IMR-90 (cell line): ENCODE results near the gene HOXB1. TPM values are rescaled to one million over a fixed set of nuclear protein-coding genes. Genes with fewer than 3 reads are reported as not detected.

Experiments used
- ATAC-seq: fragments of 200-7000 bp; cut with Tn5 transposase; 2 replicates; pipeline ENCODE4 v1.9.1; 2020; ENCODE audit warnings: low read depth, mild to moderate bottlenecking, moderate library complexity
- BruUV-seq: library from RNA; stranded (reverse); fragments of 400-500 nt; replicated peaks from 2 replicates; lab custom pipeline; 2021; lab: Mats Ljungman, UMichigan
- CTCF ChIA-PET: fragments of 300-600 bp; formaldehyde crosslinking; extraction: SDS; loops from one replicate; lab custom pipeline; 2021; ENCODE audit warnings: antibody characterized with exemption; lab: Yijun Ruan, JAX
- POLR2A ChIA-PET: fragments of 300-600 bp; sonication (Branson Sonifier 250); formaldehyde crosslinking; loops from one replicate; lab custom pipeline; 2022; ENCODE audit warnings: antibody characterized with exemption; ENCODE audit not compliant: unreplicated experiment; lab: Charles Lee
- DNase-seq: peaks from one replicate; pipeline ENCODE4 v3.0.0; 2013
- H2AFZ ChIP-seq: replicated peaks from 2 replicates; pipeline ENCODE3; 2013; ENCODE audit warnings: low read length, mild to moderate bottlenecking; ENCODE audit not compliant: poor library complexity
- H2AK5ac ChIP-seq: 2 replicates; pipeline ENCODE4 v1.6.1; 2013; ENCODE audit warnings: low read depth, low read length, inconsistent platforms
- H2AK9ac ChIP-seq: replicated peaks from 2 replicates; pipeline ENCODE3; 2013; ENCODE audit warnings: mild to moderate bottlenecking, low read depth, low read length, moderate library complexity; ENCODE audit not compliant: poor library complexity
- H2BK120ac ChIP-seq: 2 replicates; pipeline ENCODE4 v1.6.1; 2013; ENCODE audit warnings: low read depth, low read length, inconsistent platforms
- H2BK15ac ChIP-seq: 3 replicates; pipeline ENCODE4 v1.6.1; 2013; ENCODE audit warnings: low read depth, low read length, inconsistent platforms
- H2BK20ac ChIP-seq: 2 replicates; pipeline ENCODE4 v1.6.1; 2013; ENCODE audit warnings: low read depth, mild to moderate bottlenecking, inconsistent platforms, low read length, moderate library complexity
- H2BK5ac ChIP-seq: 2 replicates; pipeline ENCODE4 v1.6.1; 2013; ENCODE audit warnings: mild to moderate bottlenecking, low read depth, low read length, inconsistent platforms; ENCODE audit not compliant: poor library complexity, severe bottlenecking
- H3K14ac ChIP-seq: replicated peaks from 2 replicates; pipeline ENCODE4 v1.6.1; 2013; ENCODE audit warnings: low read depth, low read length, inconsistent platforms
- H3K18ac ChIP-seq: 2 replicates; pipeline ENCODE4 v1.6.1; 2013; ENCODE audit warnings: low read depth, low read length, control low read depth
- H3K23ac ChIP-seq: 2 replicates; pipeline ENCODE4 v1.6.1; 2013; ENCODE audit warnings: low read depth, low read length, inconsistent platforms
- H3K27ac ChIP-seq: 2 replicates; pipeline ENCODE4 v1.5.1; 2013; ENCODE audit warnings: mild to moderate bottlenecking, control low read depth, low read length; ENCODE audit not compliant: insufficient read depth
- H3K27me3 ChIP-seq: 2 replicates; pipeline ENCODE4 v1.6.1; 2013; ENCODE audit warnings: low read length; ENCODE audit not compliant: control insufficient read depth, insufficient read depth
- H3K36me3 ChIP-seq: 2 replicates; pipeline ENCODE4 v1.6.1; 2013; ENCODE audit warnings: low read length, mixed read lengths; ENCODE audit not compliant: control insufficient read depth, insufficient read depth
- H3K4ac ChIP-seq: 2 replicates; pipeline ENCODE4 v1.6.1; 2013; ENCODE audit warnings: low read depth, low read length, inconsistent platforms
- H3K4me1 ChIP-seq: 2 replicates; pipeline ENCODE4 v1.6.1; 2013; ENCODE audit warnings: low read length, mixed read lengths; ENCODE audit not compliant: control insufficient read depth, insufficient read depth
- H3K4me2 ChIP-seq: 2 replicates; pipeline ENCODE4 v1.6.1; 2013; ENCODE audit warnings: low read depth, mild to moderate bottlenecking, control low read depth, low read length, moderate library complexity
- H3K4me3 ChIP-seq: 2 replicates; pipeline ENCODE4 v1.5.1; 2013; ENCODE audit warnings: low read depth, mild to moderate bottlenecking, control low read depth, low read length, moderate library complexity; ENCODE audit not compliant: insufficient read depth
- H3K56ac ChIP-seq: 2 replicates; pipeline ENCODE4 v1.6.1; 2013; ENCODE audit warnings: low read length, inconsistent platforms; ENCODE audit not compliant: insufficient read depth; ENCODE audit errors: extremely low read depth
- H3K79me1 ChIP-seq, 2 experiments: 2 replicates each; pipeline ENCODE4 v1.6.1; 2013; ENCODE audit warnings: low read length in 2 of 2, inconsistent platforms in 1 of 2, low read depth in 1 of 2
- H3K9ac ChIP-seq: 2 replicates; pipeline ENCODE4 v1.6.1; 2013; ENCODE audit warnings: low read depth, low read length, control low read depth
- H3K9me1 ChIP-seq: 2 replicates; pipeline ENCODE4 v1.6.1; 2013; ENCODE audit warnings: low read length, inconsistent platforms; ENCODE audit not compliant: insufficient read depth
- H3K9me3 ChIP-seq: 2 replicates; pipeline ENCODE4 v1.6.1; 2013; ENCODE audit warnings: low read length; ENCODE audit not compliant: control insufficient read depth, insufficient read depth
- H4K20me1 ChIP-seq: 2 replicates; pipeline ENCODE4 v1.6.1; 2013; ENCODE audit warnings: low read length, inconsistent platforms; ENCODE audit not compliant: insufficient read depth
- H4K5ac ChIP-seq: 2 replicates; pipeline ENCODE4 v1.6.1; 2013; ENCODE audit warnings: mild to moderate bottlenecking, low read depth, low read length, control low read depth
- H4K8ac ChIP-seq, 2 experiments: 2 replicates each; pipeline ENCODE4 v1.6.1; 2013; ENCODE audit warnings: low read depth in 2 of 2, low read length in 2 of 2, control low read depth in 1 of 2, inconsistent platforms in 1 of 2
- H4K91ac ChIP-seq: 2 replicates; pipeline ENCODE4 v1.6.1; 2013; ENCODE audit warnings: low read depth, low read length, inconsistent platforms; ENCODE audit not compliant: insufficient read depth
- BHLHE40 ChIP-seq: fragments of 150-350 bp; IDR thresholded peaks from 2 replicates; pipeline ENCODE4 v1.6.1; 2016; ENCODE audit warnings: mild to moderate bottlenecking, low read depth, low read length
- CEBPB ChIP-seq: IDR thresholded peaks from 2 replicates; pipeline ENCODE4 v1.6.1; 2012; ENCODE audit warnings: low read depth, low read length, improper control_type of control experiment
- CHD1 ChIP-seq: IDR thresholded peaks from 2 replicates; pipeline ENCODE4 v1.6.1; 2012; ENCODE audit warnings: low read depth, low read length, improper control_type of control experiment
- MAZ ChIP-seq: IDR thresholded peaks from 2 replicates; pipeline ENCODE4 v1.6.1; 2012; ENCODE audit warnings: low read depth, mild to moderate bottlenecking, low read length, improper control_type of control experiment, moderate library complexity, borderline replicate concordance
- RCOR1 ChIP-seq: IDR thresholded peaks from 2 replicates; pipeline ENCODE4 v1.6.1; 2012; ENCODE audit warnings: mild to moderate bottlenecking, low read length, improper control_type of control experiment; ENCODE audit not compliant: insufficient replicate concordance
- WGBS, 2 experiments: methylation state at CpG; one replicate each; pipeline versions ENCODE4 v1.1.5 to v1.1.7; 2013; ENCODE audit warnings: missing lambda C conversion rate in 2 of 2; ENCODE audit not compliant: insufficient read length in 1 of 2; ENCODE audit errors: extremely low coverage in 2 of 2; 5-methylcytosine and 5-hydroxymethylcytosine counted together
- dilution Hi-C: fragments of 300-500 bp; cut with HindIII; formaldehyde crosslinking; loops from one replicate; pipeline ENCODE4 v1.14.3; 2018; ENCODE audit warnings: low sequenced_read_pairs; ENCODE audit not compliant: unreplicated experiment
- in situ Hi-C: fragments of 300-500 bp; cut with MboI; formaldehyde crosslinking; loops from 3 replicates; pipeline ENCODE4 v1.14.3; 2019; ENCODE audit warnings: low sequenced_read_pairs, inconsistent platforms, mixed read lengths
- intact Hi-C: fragments of 100-400 bp; cut with micrococcal nuclease; formaldehyde crosslinking; loops from 2 replicates; pipeline ENCODE4 v1.10.0; 2022
- polyA plus RNA-seq, 3 experiments: library from polyadenylated mRNA; depleted of rRNA; stranded (reverse); fragments of >200 nt; gene quantifications; 2 replicates each; pipeline ENCODE4 v1.2.3, GENCODE V29; 2012; ENCODE audit warnings: low replicate concordance in 1 of 3
- total RNA-seq: library from RNA; depleted of rRNA; stranded (reverse); fragments of >200 nt; gene quantifications from 2 replicates; pipeline ENCODE4 v1.2.3, GENCODE V29; 2012
- TF ChIP-seq, protein P1 (sequence below): fragments of 150-350 bp; IDR thresholded peaks from 2 replicates; pipeline ENCODE4 v1.6.1; 2017; ENCODE audit warnings: mild to moderate bottlenecking, antibody characterized with exemption, low read length, low read depth

HOXB1 gene
- total and polyA plus RNA-seq, 2 of the 4 experiments (the other 2 are of a cell fraction) = not detected

DNA sequence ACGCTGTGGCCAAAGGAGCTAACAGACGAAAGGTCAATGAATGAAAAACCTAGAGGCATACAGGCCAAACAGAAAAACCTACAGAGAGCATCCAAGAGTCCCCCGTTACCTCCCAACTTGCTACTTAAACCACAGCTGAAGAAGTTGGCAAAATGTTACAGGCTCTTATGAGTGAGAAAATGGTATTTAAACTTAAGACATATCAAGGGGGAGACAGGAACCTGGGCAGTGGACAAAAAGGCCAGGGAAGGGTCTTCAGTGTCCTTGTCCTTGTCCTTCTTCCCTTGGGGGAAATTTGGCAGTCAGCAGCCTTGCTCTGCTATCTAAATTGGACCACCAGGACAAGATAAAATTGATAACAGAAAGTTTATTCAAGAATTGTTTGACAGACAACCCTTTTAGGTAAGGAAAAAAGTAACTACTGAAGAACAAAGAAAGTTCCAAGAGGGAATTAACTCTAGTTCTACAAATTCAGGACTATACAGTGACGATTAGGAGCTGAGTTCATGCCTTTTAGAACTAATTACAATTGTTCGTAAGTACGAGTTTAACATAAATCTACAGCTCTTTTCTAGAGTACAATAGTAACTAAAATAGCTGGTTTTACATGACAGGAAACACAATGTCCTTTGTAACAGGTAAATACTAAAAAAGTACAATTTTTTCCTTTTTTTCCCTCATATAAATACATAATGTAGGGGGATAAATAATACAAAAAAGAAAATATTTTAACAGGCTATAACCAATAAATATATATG is 17.9 kb upstream of the HOXB1 start (continued):
- TF ChIP-seq RCOR1 = no peak
- no peak for TF ChIP-seq CEBPB

DNA sequence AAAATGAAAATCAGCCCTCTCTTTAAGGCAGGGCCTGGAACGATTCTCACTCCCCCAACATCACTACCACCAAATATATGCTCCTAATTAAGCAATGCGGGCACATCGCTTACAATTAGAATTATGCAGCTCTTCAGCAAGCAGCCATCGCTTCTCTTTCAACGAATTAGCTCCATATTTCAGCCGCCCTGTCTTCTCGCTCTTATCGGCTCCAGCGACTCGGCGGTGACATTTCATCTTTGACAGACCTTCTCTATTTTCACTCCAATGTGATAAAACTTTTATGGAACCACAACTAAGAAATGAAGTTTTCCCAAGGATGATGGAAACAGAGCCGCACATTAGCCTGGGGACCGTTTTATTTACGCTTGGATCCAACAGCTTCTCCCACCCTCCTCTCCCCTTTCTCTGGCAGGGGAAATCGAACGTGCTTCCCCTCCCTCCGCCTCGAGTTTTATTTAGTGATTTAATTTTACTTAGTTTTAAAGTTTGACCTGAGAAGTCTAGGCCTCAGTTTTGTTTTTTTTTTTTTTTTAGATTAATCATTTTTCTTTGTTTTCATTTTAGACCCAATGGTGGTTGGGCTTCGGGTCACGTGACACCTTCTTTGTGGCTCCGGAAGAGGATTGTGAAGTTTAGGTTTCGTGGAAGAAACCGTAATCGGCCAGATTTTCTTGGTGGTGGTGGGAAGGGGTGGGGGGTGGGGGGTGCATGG is 17.2 kb upstream of the HOXB1 start:
- Histone ChIP-seq H2BK20ac (peak overlapping the region; percentile 35), H2AFZ (peak overlapping the region; percentile 54), H3K9ac (peak overlapping the region; percentile 94), H2BK120ac (peak overlapping the region; percentile 87), H4K5ac (peak overlapping the region; percentile 90), H3K27me3 (no peaks in the 10 kb centered on the region), H3K14ac (peak overlapping the region; percentile 98), H3K4ac (peak overlapping the region; percentile 98), H3K36me3 (peaks cover 29% of the 10 kb centered on the region), H4K8ac (peak overlapping the region; percentile 77 to 80), H3K23ac (peak overlapping the region; percentile 100), H4K20me1 (no peaks in the 10 kb centered on the region), H4K91ac (peak overlapping the region; percentile 94), H2AK9ac (peak overlapping the region; percentile 85), H3K56ac (peak overlapping the region; percentile 93), H3K4me2 (peak overlapping the region; percentile 84), H3K18ac (peak overlapping the region; percentile 95), H3K4me1 (peaks cover 40% of the 10 kb centered on the region), H3K79me1 (peaks cover 4 to 25% of the 10 kb centered on the region in 2 experiments; a peak in 2 of 4 replicates), H3K9me3 (no peaks in the 10 kb centered on the region), H2BK15ac (peak overlapping the region; percentile 75; the same call in 1 of the 3 replicates), H3K4me3 (peak overlapping the region; percentile 8; the same call in 1 of the 2 replicates), H3K27ac (peak overlapping the region; percentile 98), H2BK5ac (peak overlapping the region; percentile 96), H2AK5ac (peak overlapping the region; percentile 81), H3K9me1 (peaks cover 3% of the 10 kb centered on the region; the same call in 1 of the 2 replicates)
- ChIA-PET CTCF (interaction anchor here (0.6 kb wide), 1 partner anchor 13 kb away, joined by 4 read pairs; no protein-coding TSS in a partner anchor), POLR2A (interaction anchor here (0.6 to 1.7 kb wide), 8 partner anchors 7 to 213 kb away, joined by 3 to 4 read pairs (median 4); partner anchors contain the start of gene HOXB4)
- DNase-seq (peak; percentile 88), ATAC-seq (no peak)
- 11% methylated on average over 11 of the region's 24 CpGs; no CpG with 5 or more reads in 1 of the 2 experiments for WGBS, 2 experiments
- intact Hi-C loops (no loop called here), dilution Hi-C loops (no loop called here), in situ Hi-C loops (loop anchor here (10.0 kb wide), 1 partner anchor 193 kb away; no protein-coding TSS in a partner anchor)
- BruUV-seq = no TSS peak
- TF ChIP-seq BHLHE40 = peak; percentile 70
- TF ChIP-seq RCOR1 = no peak
- TF ChIP-seq, protein P1, sequence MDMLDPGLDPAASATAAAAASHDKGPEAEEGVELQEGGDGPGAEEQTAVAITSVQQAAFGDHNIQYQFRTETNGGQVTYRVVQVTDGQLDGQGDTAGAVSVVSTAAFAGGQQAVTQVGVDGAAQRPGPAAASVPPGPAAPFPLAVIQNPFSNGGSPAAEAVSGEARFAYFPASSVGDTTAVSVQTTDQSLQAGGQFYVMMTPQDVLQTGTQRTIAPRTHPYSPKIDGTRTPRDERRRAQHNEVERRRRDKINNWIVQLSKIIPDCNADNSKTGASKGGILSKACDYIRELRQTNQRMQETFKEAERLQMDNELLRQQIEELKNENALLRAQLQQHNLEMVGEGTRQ = peak; percentile 93
- no peak for TF ChIP-seq MAZ
- TF ChIP-seq CHD1 = no peak
